Forelimb muscle (tissue), 1 donor: ENCODE measurements around the gene CFAP54. TPM values are rescaled to one million over a fixed set of nuclear protein-coding genes. Genes with fewer than 3 reads are reported as not detected.
A peak's percentile ranks its signal among the peaks of the same experiment; 100 is the strongest.
"Not testable (repeated sequence)": the region's sequence is repeated elsewhere in the genome, so short reads cannot be mapped to it uniquely, and the experiment has no call there.

Source experiments
- DNase-seq: peaks from one replicate; pipeline ENCODE4 v3.0.0-alpha.2; 2013; ENCODE audit warnings: low read depth
- polyA plus RNA-seq: library from polyadenylated mRNA; unstranded; fragments of 120-200 nt; gene quantifications from one replicate; pipeline ENCODE4 v1.2.1, GENCODE V29; 2013; ENCODE audit not compliant: insufficient read length

The CFAP54 gene
- polyA plus RNA-seq, 1 donor: 0.18 TPM

DNA sequence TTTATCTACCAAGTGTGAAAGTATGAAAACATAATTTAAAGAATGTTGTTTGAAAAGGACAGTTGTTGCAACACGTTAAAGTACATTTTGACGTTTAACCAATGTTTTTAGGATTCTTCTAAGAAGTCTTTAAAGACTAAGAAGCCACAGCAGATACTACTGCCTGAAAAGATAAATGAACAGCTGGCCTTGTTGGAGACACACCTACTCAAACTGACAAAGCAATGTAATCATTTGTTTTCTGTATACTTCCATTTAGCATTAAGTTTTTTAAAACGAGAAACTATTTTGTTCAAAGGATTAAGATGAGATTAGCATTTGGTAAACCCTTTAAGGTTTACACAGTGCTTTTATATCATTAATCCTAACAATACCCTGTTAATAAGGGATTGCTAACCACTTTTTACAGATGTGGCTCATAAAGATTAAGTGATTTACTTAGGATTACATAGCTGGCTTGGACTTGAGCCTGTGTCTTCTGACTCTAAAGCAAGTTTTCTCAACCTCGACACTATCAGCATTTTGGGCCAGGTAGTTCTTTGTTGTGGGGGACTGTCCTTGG is 134.4 kb downstream of the CFAP54 start:
- DNase-seq: no peak

DNA sequence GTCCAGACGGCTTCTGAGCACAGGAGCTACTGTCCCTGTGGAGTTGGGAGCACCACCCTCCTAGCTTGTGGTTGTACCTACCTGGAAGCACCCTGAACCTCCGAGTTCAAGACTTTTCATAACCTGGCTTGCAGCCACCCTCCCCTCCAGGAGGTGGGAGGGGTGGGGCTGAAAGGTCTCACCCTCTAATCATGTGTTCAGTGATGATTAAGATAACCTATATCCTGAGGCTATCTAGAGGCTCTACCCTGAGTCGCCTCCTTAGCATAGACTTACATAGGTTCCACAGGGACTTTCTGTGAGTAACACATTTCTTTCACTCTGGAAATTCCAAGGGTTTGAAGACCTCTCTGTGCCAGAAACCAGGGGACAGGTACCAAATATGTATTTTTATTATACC is 146.5 kb downstream of the CFAP54 start:
- no peak for DNase-seq

DNA sequence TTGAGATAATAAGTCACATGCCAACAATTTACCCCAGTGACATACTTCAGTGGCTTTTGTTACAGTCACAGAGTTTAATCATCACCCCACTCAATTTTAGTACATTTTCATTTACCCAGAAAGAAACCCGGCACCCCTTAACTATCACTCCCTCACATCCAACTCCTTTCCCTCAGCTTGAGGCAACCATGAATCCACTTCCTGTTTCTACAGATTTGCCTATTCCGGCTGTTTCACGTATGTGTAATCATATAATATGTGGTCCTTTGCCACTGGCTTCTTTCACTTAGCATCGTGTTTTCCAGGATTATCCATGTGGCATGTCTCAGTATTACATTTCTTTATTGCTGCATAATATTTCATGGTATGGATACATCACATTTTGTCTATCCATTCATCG is 147.5 kb downstream of the CFAP54 start:
- no peak for DNase-seq

DNA sequence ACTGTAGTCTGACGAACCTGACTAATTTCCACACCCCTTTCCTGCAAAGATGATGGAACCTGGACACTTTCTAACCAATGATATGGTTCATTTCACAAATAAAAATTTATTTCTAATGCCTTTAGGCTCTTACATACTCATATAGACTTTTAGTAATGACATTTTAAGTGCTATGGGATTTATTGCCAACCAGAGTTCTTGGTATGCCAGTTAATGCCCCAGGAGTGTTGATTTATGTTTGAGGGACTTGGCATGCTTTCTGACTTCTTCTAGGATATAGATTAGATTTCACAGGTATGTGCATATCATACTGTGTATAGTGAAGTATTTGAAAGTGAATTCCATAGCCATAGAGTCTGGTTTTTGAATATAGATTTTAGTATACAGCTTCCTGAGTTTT is 159.5 kb downstream of the CFAP54 start:
- no peak for DNase-seq

DNA sequence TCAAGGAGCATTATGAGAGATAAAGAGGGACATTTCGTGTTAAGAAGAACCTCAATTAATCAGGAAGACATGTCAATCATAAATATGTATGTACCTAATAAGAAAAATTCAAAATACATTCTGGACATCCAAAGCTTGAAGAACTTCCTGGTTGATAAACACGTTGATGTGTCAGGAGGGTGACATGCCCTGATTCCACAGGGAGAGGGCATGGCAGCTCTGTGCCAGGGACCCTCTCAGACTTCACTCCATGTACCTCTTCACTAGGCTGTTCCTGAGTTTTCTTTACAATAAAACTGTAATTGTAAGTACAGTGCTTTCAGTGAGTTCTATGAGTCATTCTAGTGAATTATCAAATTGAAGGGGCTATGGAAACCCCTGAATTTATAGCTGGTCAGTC is 163.5 kb downstream of the CFAP54 start:
- DNase-seq: no peak

DNA sequence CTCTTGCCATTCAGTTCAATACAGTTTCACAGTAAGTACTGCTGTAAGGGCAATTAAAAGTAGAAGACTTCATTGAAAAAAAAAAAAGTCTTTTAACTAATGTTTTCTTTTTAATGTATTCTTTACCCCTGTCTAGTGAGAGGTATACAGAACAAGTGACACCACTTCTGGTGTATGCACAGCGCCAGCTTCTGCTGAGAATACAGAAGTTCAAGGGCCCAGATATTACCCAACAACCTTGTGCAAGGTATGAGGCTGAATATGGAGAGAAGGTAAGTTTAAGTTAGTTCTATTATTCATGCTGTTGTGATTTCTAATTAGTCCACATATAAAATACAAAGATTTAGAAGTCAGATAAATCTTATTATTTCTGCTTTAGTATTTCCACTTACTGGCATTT is 168.7 kb downstream of the CFAP54 start:
- no peak for DNase-seq

DNA sequence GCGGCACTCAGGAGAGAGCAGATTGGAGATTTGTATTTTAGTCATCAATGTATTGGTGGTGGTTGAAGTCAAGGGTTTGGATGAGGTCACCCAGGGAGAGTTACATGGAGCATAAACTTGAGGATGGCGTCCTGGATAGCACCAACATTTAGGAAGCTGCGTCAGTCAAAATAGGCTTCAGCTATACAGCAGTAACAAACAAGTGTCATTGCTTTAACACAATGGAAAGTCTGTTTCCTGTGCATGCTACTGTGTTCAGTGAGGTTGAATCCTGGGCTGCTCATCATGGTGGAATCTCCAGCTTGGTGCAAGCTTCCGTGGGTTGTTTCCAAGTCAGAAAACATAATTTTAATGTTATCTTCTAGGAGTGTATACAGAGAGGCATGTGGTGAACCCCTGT is 180.4 kb downstream of the CFAP54 start:
- DNase-seq: no peak

DNA sequence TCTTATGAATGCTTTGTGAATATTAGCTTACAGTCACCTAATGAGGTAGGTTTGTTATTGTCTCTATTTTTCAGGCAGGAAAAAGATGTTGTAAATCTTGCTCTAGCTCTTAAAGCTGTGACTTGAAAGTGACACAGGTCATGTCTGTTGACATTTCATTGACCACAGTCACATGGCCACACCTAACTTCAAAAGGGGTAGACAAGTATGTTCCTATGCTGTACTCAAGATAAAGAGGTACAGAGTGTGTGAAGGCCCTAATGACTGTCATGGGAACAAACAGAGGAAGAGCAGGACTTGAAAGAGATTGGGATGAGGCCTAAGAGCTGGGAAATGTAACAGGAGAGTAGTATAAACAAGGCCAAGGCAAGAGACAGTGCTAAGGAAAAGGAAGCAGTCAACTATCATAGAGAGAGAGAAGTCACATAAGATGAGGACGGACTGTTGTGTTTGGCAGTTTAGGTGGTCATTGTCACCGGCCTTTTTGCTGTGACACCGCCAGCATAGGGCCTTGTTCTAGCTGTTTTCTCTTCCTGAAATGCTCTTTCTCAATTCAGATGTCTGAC is 181.0 kb downstream of the CFAP54 start:
- no peak for DNase-seq

DNA sequence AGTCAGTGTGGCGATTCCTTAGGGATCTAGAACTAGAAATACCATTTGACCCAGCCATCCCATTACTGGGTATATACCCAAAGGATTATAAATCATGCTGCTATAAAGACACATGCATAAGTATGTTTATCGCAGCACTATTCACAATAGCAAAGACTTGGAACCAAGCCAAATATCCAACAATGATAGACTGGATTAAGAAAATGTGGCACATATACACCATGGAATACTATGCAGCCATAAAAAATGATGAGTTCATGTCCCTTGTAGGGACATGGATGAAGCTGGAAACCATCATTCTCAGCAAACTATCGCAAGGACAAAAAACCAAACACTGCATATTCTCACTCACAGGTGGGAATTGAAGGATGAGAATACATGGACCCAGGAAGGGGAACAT is 186.1 kb downstream of the CFAP54 start:
- DNase-seq: not testable (repeated sequence)

DNA sequence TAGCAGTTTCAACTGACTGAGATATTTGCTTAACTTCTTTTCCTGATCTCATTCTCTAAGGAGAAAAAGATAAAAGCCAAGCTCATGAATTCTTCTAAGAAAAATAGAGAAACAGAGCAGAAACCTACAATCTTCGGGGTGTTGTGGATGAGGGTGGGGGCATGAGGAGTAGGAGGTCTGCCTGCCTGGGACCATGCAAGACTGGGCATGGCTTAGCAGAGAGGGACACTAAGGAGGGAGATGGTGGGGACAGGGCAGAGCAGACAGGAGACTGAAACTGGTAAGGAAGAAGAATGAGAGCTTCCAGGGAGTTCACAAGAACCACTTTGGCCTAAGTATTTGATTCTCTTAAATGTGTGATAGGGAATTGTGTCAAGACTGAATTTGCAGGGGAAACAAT is 188.0 kb downstream of the CFAP54 start:
- no peak for DNase-seq

DNA sequence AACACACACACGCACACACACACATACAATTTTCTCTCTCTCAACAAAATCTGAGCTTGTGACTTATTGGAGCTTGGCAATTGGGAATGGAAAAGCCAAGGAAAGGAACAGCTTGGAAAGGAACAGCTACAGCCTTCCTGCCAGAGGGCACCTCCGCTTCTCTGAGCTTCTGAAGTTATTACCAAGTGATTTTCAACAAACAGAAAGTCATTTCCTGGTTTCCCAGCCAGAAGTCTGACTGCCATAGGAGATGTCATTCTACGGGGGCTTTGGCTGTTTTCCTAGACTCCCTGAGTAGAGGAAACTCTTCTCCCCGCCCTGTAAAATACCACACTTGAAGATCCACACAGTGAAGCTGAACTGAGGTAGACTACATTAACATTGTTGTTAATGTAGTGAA is 198.3 kb downstream of the CFAP54 start:
- no peak for DNase-seq

DNA sequence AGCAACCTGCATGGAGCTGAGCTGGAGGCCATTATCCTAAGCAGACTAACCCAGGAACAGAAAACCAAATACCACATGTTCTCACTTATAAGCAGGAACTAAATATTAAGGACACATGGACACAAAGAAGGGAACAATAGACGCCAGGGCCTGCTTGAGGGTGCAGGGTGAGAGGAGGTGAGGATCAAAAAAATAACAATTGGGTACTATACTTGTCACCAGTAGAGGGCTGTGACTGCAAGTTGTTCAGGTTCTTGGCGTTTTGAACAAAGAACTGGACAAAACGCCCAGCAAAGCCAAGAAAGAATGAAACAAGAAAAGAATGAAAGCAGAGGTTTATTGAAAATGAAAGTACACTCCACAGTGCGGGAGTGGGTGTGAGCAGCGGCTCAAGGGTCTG is 209.1 kb downstream of the CFAP54 start:
- DNase-seq: no peak

DNA sequence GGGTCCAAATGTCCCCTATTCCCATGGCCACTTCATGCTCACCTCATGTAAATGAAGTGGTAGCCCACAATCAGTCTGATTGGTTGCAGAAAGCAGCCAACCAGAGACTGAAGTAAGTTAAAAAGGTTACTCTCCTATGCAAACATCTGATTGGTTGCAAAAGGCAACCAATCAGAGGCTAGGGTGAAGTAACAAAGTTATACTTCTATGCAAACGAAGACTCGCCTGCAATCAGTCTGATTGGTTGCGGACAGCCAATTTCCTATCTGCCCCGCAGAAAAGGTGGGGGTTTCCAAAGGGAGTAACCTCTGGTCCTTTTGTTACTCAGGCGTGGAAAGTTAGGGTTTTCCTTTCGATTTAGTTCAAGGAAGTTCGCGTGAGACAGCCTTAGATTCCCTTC is 209.6 kb downstream of the CFAP54 start:
- DNase-seq: no peak

DNA sequence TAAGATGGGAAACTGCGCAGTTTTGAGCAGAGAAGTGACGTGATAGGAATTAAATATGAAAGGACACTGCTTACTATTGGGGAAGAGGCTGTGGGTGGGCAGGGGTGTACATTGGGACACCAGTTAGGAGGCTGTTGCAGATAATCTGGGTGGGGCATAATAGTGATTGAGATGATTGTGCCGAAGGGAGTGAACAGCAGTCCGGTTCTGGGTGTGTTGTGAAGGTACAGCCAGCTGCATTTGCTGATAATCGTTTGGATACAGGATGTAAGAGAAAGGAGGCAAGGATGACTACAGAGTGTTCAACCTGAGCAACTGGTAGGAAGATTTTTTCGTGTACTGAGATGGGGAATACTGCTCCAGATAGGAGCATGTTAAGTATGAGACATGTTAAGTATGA is 212.5 kb downstream of the CFAP54 start:
- DNase-seq: no peak

DNA sequence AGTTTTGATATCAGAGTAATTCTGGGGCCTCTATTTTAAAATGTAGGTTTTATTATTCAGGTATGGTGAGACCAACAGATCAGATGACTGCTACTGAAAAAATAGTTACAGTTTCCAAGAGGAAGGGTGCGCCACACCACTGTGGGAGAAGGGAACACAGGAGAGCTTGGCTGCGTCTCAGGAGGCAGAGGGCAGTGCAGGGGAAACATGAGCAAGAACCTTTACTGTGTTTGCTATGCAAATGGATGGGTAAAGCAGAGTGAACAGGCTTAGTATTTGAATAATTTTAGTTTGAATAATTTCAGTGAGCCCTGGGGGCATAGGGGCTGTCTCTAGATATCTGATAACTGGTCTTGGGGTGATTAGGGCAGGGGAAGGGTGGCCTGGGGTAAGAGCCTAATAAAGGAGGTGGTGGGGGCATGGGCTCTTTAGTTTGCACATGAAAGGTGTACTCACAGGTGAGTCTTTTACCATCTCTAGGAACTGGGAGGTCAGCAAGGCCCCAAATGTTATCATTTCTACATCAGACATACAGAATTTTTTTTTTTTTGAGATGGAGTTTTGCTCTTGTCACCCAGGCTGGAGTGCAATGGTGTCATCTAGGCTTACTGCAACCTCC is 220.9 kb downstream of the CFAP54 start:
- DNase-seq: no peak

DNA sequence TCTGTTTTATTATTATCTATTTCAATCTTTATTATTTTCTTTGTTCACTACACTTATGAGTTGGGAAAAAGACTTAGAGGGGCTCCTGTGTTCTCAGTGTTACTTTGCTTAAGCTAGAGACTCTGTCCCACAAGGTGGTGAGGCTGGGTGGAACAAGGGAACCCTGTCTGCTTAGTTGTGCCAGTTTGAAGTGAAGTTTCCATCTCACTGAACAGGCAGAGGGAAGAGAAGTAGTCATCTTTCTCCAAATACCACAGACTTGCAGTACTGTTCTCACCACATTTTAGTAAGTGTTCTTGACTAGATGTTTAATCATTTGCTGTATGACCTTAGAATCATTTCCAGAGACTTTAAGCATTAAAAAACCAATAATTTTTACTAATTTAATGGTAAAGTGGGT is 222.0 kb downstream of the CFAP54 start:
- no peak for DNase-seq

DNA sequence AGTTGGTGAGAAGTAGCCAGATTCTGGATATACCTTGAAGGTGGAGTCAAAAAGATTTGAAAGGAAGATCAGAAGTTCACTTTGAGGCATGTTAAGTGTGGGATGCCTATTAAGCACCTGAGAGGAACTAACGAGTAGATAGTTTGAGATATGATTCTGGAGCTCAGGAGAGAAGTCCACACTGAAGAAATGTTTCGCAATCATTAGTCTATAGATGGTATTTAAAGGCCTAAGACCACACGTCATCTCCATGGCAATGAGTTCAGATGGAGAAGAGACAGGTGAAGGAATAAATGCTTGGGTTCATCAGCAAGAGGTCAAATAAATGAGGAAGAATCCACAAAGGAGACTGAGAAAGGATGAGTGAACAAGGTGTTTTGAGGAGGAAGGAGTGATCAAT is 224.8 kb downstream of the CFAP54 start:
- no peak for DNase-seq

DNA sequence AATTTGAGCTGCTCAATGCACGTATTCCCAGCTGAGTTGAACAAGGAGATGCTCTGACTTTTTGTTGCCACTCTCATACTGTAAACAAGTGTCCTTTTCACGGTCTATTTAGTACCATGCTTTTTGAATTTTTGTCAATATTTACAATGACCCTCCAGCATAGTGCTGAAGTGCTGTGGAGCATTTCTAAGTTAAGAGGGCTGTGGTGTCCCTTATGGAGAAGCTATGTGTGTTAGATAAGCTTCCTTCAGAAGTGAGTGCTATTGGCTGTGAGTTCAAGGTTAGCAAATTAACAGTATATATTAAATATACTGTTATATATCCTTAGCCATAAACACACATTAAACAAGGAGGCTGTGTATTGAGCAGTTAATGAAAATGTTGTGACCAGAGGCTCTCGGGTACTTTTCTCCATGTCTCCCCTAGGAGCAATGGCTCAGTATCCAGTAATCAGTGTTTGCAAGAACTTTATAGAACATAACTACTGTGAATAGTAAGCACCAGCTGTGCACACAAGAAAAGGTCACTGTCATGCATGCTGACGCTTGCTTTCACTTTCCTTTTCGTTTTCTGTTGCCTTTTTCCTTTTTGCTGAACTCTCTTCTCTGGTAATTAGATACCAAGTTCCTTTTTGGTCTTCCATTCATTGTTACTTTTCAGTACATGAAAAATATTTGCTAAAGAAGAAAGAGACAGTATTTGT is 230.4 kb downstream of the CFAP54 start:
- peak; percentile 39 for DNase-seq

DNA sequence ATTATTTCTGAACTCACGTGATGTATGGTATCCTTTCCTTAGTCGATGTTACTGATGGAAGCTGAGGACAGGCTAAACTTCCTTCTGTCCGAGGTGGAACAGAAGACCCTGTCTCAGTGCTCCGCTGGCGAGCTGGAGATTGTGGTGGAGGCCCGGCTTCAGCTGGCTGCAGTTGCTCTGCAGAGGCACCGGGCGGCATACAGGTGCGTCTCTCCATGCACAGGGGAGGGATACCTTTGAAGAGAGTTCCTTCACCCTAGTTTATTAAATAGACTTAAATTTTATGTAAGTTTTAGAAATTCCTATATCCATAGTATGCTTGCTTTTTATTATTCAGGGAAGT is 231.0 kb downstream of the CFAP54 start:
- no peak for DNase-seq

DNA sequence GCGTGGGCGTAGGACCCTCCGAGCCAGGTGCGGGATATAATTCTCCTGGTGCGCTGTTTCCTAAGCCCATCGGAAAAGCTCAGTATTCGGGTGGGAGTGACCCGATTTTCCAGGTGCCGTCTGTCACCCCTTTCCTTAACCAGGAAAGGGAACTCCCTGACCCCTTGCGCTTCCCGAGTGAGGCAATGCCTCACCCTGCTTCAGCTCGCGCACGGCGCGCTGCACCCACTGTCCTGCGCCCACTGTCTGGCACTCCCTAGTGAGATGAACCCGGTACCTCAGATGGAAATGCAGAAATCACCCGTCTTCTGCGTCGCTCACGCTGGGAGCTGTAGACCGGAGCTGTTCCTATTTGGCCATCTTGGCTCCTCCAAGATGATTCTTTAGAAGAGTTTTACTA is 240.1 kb downstream of the CFAP54 start:
- not testable (repeated sequence) for DNase-seq

DNA sequence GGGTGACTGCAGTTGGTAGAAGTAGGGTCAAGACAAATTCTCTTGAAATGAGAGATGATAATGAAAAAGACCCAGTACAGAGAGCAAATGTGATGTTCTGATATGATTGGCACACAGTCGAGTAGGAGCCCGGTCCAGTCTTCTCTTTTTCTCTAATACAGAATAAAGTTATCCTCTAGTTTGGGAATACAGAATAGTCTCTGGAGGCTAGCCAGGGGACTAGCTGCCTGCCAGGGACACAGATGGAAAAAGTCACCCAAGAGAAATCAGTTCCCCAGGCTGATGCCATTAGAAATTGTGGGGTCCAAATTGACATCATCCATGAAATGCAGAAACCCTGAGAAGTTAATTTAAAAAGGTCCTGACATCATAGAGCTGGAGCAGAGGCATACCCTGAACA is 240.5 kb downstream of the CFAP54 start:
- DNase-seq: no peak

DNA sequence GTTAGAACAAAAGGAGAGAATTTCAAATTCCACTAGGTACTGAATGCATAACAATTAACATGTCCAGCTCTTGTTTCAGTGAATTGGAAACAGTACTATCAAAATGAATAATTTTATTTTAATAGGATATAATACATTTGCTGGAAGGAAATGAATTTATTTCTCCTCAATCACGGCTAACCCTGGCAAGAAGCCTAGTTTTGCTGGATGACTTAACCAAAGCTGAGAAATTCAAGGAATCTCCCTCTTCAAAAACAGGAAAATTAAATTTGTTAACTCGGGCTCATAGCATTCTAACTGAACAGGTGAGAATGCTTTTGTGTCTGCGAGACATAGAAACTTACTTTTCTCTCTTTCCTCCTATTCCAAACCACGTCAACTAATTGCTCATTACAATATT is 254.2 kb downstream of the CFAP54 start:
- DNase-seq: no peak

DNA sequence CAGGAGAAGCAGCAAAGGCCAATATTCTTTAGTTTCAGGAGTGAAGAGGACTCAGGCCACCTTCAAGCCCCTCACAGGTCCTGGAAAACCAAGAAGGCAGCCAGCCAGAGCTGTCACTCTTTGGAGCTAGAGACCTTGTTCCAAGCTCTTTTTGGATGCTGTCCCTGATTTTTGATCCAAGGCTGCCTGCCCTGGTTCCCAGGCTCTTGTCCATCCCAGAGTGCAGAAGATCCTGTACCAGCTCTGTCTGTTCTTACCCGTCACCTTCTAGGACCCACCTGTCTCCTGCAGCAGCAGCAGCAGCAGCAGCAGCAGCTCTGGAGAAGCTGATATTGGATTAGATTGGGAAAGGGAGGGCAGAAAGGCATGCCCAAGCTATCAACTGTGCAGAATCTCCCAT is 260.6 kb downstream of the CFAP54 start:
- no peak for DNase-seq
